Erythroblast (primary cell): ENCODE data around the gene DGLUCY.

ENCODE experiments used
- GATA1 ChIP-seq: IDR thresholded peaks from 2 replicates; pipeline ENCODE4 v1.6.1; 2011; ENCODE audit warnings: low read depth, mild to moderate bottlenecking, control low read depth, low read length, moderate library complexity
- POLR2A ChIP-seq: IDR thresholded peaks from 2 replicates; pipeline ENCODE4 v1.6.1; 2011; ENCODE audit warnings: mild to moderate bottlenecking, low read length

- no peak for TF ChIP-seq POLR2A
- no peak for TF ChIP-seq GATA1
Measured at GRCh38 chr14:91215381-91215780, 101.5 kb downstream of the DGLUCY start.
